ENCODE measurements around the gene GPI. TPM values are rescaled to one million over a fixed set of nuclear protein-coding genes. Genes with fewer than 3 reads are reported as not detected.

The GPI gene
- total RNA-seq, 2 experiments from 2014 or later: 111 to 218 TPM

DNA sequence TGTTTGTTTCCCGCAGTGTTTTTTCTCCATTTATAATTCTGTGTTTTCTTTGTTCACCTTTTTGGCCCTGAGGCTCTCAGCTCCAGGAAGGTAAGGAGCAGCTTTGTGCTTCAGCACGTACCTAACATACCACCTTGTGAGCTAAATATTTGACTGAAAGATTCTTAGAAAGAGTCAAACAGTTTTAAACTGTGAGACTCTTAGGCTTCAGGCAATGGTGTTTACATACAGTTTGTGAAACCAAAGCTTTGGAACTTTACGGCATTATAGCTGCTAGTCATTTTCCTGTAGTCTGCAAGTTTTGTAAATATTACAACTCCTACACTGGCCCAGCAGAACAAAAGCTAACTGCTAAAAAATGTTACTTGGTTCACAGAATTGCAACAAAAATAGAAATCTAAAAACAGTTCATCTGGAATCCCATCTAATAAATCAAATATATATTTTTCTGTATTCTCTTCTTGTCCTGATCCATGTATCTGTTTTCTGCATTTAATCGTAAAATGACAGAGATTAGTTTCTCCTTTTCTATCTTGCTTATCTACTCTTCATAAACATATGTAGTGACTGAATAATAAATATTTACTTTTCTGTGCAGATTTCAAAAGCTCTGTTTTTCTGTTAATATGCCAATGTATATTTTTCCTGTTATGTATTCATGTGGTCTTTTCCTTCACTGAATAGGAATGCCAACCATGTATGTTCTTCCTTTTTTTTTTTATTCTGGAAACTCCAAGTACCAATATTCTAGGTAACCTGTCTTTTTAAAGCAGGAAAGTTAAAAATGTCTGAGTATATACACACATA is 38.8 kb upstream of the GPI start:
- Histone ChIP-seq H3K79me2 (ENCODE audit: insufficient read depth, low read depth, low read length) (no peaks in the 10 kb centered on the region), H2AFZ (ENCODE audit: low read length) (no peak overlapping the region), H3K9me2 (ENCODE audit: insufficient read depth, low read length) (no peaks in the 10 kb centered on the region), H3K27ac (ENCODE audit: low read depth, low read length, poor library complexity, severe bottlenecking) (no peak overlapping the region), H4K20me1 (ENCODE audit: insufficient read depth, low read length) (no peaks in the 10 kb centered on the region), H3K36me3 (ENCODE audit: insufficient read depth, low read length) (peaks cover 45% of the 10 kb centered on the region), H3K4me2 (ENCODE audit: low read length) (no peak overlapping the region), H3K9me3 (ENCODE audit: low read length) (no peaks in the 10 kb centered on the region), H3K4me3 (ENCODE audit: low read depth, low read length, poor library complexity, severe bottlenecking) (no peak overlapping the region), H3K4me1 (ENCODE audit: insufficient read depth, low read length, poor library complexity, severe bottlenecking) (no peaks in the 10 kb centered on the region)
- TF ChIP-seq EZH2phosphoT487 (IDR thresholded peaks at IDR 0.05; ENCODE audit: borderline replicate concordance, low read depth, low read length): no peak
- TF ChIP-seq, protein P1, sequence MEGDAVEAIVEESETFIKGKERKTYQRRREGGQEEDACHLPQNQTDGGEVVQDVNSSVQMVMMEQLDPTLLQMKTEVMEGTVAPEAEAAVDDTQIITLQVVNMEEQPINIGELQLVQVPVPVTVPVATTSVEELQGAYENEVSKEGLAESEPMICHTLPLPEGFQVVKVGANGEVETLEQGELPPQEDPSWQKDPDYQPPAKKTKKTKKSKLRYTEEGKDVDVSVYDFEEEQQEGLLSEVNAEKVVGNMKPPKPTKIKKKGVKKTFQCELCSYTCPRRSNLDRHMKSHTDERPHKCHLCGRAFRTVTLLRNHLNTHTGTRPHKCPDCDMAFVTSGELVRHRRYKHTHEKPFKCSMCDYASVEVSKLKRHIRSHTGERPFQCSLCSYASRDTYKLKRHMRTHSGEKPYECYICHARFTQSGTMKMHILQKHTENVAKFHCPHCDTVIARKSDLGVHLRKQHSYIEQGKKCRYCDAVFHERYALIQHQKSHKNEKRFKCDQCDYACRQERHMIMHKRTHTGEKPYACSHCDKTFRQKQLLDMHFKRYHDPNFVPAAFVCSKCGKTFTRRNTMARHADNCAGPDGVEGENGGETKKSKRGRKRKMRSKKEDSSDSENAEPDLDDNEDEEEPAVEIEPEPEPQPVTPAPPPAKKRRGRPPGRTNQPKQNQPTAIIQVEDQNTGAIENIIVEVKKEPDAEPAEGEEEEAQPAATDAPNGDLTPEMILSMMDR (conservative IDR thresholded peaks at IDR 0.05; ENCODE audit: low read length): no peak
- ChIA-PET CTCF (ENCODE audit: unreplicated experiment) (no interaction called here), POLR2A (interaction anchor here (1.1 kb wide), 1 partner anchor 15 kb away, joined by 3 read pairs; no protein-coding TSS in a partner anchor)
- no TSS peak for BruUV-seq (replicated peaks)
- no peak for DNase-seq (ENCODE audit: low spot score)
- intact Hi-C loops (cut with micrococcal nuclease; ENCODE audit: unreplicated experiment): no loop called here

DNA sequence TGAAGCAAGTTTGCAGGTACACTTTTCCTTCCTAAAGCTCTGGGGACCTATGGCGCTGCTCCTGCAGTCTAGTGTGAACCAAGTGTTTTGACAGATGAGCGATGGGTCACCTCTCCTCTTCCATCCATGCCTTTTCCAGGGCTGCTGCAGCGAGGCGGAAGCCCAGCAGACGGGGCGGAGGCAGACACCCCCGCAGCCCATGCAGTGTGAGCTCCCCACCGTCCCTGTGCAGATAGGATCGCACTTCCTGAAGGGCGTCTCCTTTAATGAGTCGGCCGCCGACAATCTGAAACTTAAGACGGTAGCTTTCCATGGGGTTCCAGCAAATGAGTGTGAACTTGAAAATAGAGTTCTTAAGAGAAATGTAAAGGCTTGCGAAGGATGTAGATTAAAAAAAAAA is 37.1 kb upstream of the GPI start:
- no peak for DNase-seq (ENCODE audit: low spot score)
- H3K9me2 ChIP-seq (ENCODE audit: insufficient read depth, low read length): no peaks in the 10 kb centered on the region
- no peak overlapping the region for H3K27ac ChIP-seq (ENCODE audit: low read depth, low read length, poor library complexity, severe bottlenecking)
- no peak overlapping the region for H3K4me3 ChIP-seq (ENCODE audit: low read depth, low read length, poor library complexity, severe bottlenecking)
- peaks cover 53% of the 10 kb centered on the region for H3K36me3 ChIP-seq (ENCODE audit: insufficient read depth, low read length)
- ChIA-PET POLR2A (interaction anchor here (0.6 to 1.6 kb wide), 3 partner anchors 9 to 14 kb away, joined by 3 to 8 read pairs (median 3); no protein-coding TSS in a partner anchor), CTCF (ENCODE audit: unreplicated experiment) (no interaction called here)
- H3K4me1 ChIP-seq (ENCODE audit: insufficient read depth, low read length, poor library complexity, severe bottlenecking): no peaks in the 10 kb centered on the region
- no peaks in the 10 kb centered on the region for H3K9me3 ChIP-seq (ENCODE audit: low read length)
- BruUV-seq (replicated peaks): no TSS peak
- TF ChIP-seq, protein P1 (conservative IDR thresholded peaks at IDR 0.05; ENCODE audit: low read length): no peak
- no peak for TF ChIP-seq EZH2phosphoT487 (IDR thresholded peaks at IDR 0.05; ENCODE audit: borderline replicate concordance, low read depth, low read length)
- no peak overlapping the region for H3K4me2 ChIP-seq (ENCODE audit: low read length)
- H4K20me1 ChIP-seq (ENCODE audit: insufficient read depth, low read length): no peaks in the 10 kb centered on the region
- intact Hi-C loops (cut with micrococcal nuclease; ENCODE audit: unreplicated experiment): no loop called here
- H3K79me2 ChIP-seq (ENCODE audit: insufficient read depth, low read depth, low read length): no peaks in the 10 kb centered on the region
- no peak overlapping the region for H2AFZ ChIP-seq (ENCODE audit: low read length)

DNA sequence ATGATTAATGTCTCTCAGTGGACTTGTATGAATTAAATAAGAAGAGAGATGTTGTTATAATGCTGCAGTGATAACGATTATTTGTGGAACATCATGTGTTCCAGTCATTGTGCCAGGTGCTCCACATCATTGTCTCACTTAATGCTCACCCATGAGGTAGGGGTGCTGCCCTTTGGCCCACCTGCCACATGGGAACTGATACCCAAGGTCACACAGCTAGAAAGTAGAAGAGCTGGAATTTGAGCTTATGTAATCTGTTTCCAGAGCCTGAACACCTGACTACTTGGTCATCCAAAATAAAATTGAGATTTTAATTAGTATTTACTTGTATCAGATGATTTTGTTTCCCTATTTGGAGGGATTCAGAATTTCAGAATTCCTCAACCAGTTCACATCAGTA is 36.0 kb upstream of the GPI start:
- Histone ChIP-seq H3K27ac (ENCODE audit: low read depth, low read length, poor library complexity, severe bottlenecking) (no peak overlapping the region), H3K4me1 (ENCODE audit: insufficient read depth, low read length, poor library complexity, severe bottlenecking) (no peaks in the 10 kb centered on the region), H4K20me1 (ENCODE audit: insufficient read depth, low read length) (no peaks in the 10 kb centered on the region), H3K79me2 (ENCODE audit: insufficient read depth, low read depth, low read length) (no peaks in the 10 kb centered on the region), H2AFZ (ENCODE audit: low read length) (no peak overlapping the region), H3K36me3 (ENCODE audit: insufficient read depth, low read length) (peaks cover 55% of the 10 kb centered on the region), H3K9me2 (ENCODE audit: insufficient read depth, low read length) (no peaks in the 10 kb centered on the region), H3K4me3 (ENCODE audit: low read depth, low read length, poor library complexity, severe bottlenecking) (no peak overlapping the region), H3K9me3 (ENCODE audit: low read length) (no peaks in the 10 kb centered on the region), H3K4me2 (ENCODE audit: low read length) (no peak overlapping the region)
- ChIA-PET POLR2A (interaction anchor here (0.6 kb wide), 1 partner anchor 8 kb away, joined by 3 read pairs; no protein-coding TSS in a partner anchor), CTCF (ENCODE audit: unreplicated experiment) (no interaction called here)
- BruUV-seq (replicated peaks): no TSS peak
- DNase-seq (ENCODE audit: low spot score): no peak
- intact Hi-C loops (cut with micrococcal nuclease; ENCODE audit: unreplicated experiment): no loop called here
- TF ChIP-seq, protein P1 (conservative IDR thresholded peaks at IDR 0.05; ENCODE audit: low read length): no peak
- no peak for TF ChIP-seq EZH2phosphoT487 (IDR thresholded peaks at IDR 0.05; ENCODE audit: borderline replicate concordance, low read depth, low read length)

Measured in OCI-LY7 (cell line).